Stimulated activated naive CD8-positive, alpha-beta T cell treated with anti-CD3 and anti-CD28 coated beads, Interleukin-15, Interleukin-2, amounts not matched to agents 100 U/mL and 50 U/mL, for 24 hours (primary cell): Measurements from ENCODE around the gene RMI2.
"Not testable (repeated sequence)": the region's sequence is repeated elsewhere in the genome, so short reads cannot be mapped to it uniquely, and the experiment has no call there.

Experiments used
- ATAC-seq: fragments of 150-1000 bp; cut with Tn5 transposase; one replicate; pipeline ENCODE4 v1.10.0; 2021
- DNase-seq: peaks from one replicate; pipeline ENCODE4 v3.0.0; 2021

The RMI2 gene

GRCh38 chr16:11354733-11355574 lies 9.7 kb downstream of the RMI2 start:
- peak; percentile 80 for DNase-seq
- peak; percentile 89 for ATAC-seq

- DNase-seq (no peak), ATAC-seq (peak; percentile 7)
Measured at GRCh38 chr16:11355862-11356261, 10.6 kb downstream of the RMI2 start.

DNA sequence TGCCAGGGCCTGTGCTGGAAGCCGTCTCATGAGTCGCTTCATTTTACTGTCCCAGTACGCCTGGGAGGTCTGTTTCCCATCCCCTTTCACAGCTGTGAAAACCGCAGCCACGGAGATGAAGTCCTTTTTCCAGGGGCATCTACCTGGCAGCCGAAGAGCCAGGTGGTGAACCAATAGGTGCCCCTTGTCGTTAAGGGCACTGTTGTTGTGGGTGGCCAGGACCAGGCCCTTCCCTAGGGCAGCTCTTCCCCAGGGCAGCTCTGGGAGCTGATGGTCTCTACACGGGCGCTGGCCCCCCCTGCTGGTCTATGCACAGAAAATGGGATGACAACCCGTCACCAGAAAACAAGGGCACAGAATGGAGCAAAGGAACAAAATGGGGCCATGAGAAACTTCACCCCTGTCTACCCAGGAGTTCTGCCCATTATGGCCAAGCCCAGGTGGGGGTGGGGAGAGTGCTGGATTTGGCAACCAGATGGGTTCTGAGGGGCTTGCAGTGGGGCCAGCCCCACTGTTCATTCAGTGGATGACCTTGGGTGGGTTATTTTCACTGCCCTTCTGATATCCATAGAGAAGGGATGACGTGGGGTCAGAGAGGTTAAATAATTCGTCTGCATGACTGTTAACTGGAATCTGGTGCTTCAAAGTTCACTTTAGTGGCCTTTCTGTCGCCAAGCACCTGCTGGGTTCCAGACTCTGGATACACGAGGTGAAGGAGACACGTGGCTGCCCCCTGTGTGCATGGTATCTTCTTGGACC lies 11.5 kb downstream of the RMI2 start:
- DNase-seq (peak; percentile 73), ATAC-seq (no peak)

- ATAC-seq = no peak
- DNase-seq = no peak
Measured at GRCh38 chr16:11358531-11358930, 13.3 kb downstream of the RMI2 start.

- ATAC-seq (no peak), DNase-seq (no peak)
Measured at GRCh38 chr16:11359370-11359769, 14.1 kb downstream of the RMI2 start.

GRCh38 chr16:11360641-11361373 lies 15.5 kb downstream of the RMI2 start:
- no peak for ATAC-seq
- no peak for DNase-seq

DNA sequence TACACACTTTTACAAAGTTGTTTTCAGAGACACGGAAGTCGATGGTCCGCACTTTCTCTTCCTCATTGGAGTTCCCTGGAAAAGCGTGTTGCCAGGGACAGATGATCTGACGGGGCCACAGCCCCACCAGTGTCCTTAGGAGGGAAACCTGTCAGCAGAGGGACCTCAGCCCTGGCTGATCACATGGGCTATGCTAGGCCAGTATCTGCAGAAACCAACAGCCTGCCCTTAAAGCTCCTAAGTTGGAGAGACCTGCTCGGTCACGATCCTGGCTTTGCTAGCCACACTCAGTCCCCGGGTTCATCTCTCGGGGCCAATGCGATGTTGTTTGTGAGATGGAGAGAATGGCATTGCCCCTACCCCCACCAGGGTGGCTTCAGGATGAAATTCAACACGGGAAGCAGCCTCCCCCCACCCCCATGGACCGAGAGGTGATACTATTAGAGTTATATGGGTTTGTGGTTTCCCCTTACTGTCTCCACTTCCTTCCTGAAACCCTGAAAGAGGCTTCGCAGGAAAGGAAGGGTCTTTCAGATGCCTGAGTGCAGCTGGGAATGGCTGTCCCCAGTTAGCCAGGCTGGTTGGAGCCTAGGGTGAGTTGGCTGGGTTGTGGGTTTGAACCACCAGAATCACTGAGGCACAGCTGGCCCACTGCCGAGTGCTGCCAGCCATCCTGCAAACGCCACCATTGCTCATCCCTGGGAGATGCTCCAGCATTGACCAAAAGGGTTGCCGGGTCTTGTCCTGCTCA lies 16.6 kb downstream of the RMI2 start:
- ATAC-seq (peak; percentile 6), DNase-seq (peak; percentile 43)

DNA sequence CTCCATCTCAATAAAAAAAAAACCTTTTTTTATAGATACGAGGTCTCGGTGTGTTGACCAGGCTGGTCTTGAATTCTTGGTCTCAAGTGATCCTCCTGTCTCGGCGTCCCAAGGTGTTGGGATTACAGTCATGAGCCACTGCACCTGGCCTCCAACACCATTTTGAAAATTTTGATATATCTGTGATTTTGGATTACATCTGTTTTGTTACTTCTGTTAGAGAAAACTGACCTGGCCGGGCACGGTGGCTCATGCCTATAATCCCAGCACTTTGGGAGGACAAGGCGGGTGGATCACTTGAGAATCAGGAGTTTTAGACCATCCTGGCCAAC lies 18.6 kb downstream of the RMI2 start:
- no peak for ATAC-seq
- DNase-seq = no peak

DNA sequence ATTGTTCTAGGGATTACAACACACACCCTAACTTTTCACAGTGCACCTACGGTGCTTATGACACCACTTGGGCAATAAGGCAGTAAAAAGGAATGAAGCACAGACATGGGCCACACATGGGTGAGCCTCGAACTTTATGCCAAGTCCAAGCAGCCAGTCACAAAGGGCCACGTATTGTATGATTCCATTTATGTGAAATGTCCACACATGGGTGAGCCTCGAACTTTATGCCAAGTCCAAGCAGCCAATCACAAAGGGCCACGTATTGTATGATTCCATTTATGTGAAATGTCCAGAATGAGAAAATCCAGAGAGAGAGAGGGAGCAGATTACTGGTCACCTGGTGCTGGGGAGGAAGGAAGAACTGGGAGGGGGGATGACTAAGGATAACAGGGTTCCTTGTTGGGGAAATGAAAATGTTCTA lies 22.2 kb downstream of the RMI2 start:
- ATAC-seq (no peak), DNase-seq (no peak)

DNA sequence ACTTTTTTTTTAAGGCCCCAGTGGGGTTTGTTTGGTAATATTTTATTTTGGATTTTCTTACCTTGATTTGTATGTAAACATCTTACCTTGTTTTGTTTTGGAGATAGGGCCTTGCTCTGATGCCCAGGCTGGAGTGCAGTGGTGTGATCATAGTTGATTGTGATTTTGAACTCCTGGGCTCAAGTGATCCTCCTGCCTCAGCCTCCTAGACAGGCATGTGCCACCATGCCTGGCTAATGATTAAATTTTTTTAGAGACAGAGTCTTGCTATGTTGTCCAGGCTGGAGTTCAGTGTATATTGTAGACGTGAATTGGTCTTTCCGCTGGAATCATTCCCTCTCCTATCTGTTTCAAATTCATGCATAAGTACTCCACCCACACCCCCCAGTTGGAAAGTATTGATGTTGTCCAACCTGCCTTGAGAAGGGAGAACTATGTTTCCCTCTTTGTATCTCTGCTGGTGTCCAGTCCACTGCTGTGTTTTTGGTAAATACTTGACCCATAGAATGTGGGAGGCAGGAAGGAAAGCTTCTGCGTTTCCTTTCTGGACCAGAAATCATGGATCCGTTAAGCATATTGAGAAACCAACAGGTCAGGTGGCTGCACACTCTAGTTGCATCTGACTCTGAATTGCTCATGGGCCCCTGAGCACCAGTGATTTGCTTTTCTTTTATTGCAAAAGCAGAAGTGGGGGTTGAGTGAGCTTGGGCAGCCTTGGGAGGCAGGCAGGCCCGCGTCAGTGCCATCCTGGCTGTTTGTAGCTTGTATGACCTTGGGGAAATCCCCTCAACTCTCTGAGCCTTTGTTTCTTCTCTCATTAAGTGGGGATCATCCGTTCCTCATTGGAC lies 25.0 kb downstream of the RMI2 start:
- DNase-seq (no peak), ATAC-seq (peak; percentile 55)

DNA sequence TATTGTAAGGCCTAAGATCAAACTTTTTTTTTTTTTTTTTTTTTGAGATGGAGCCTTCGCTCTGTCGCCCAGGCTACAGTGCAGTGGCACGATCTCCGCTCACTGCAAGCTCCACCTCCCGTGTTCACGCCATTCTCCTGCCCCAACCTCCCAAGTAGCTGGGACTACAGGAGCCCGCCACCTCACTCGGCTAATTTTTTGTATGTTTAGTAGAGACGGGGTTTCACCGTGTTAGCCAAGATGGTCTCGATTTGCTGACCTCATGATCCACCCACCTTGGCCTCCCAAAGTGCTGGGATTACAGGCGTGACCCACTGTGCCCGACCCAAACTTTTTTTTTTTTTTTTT lies 25.6 kb downstream of the RMI2 start:
- not testable (repeated sequence) for ATAC-seq, DNase-seq

GRCh38 chr16:11372073-11372828 lies 27.0 kb downstream of the RMI2 start:
- no peak for ATAC-seq
- DNase-seq = no peak

GRCh38 chr16:11372829-11373306 lies 27.6 kb downstream of the RMI2 start:
- ATAC-seq (no peak), DNase-seq (no peak)

- DNase-seq = no peak
- ATAC-seq = no peak
Measured at GRCh38 chr16:11374255-11374654, 29.0 kb downstream of the RMI2 start.

- DNase-seq (no peak), ATAC-seq (no peak)
Measured at GRCh38 chr16:11377154-11377553, 31.9 kb downstream of the RMI2 start.

GRCh38 chr16:11378951-11379350 lies 33.7 kb downstream of the RMI2 start:
- not testable (repeated sequence) for ATAC-seq, DNase-seq

- DNase-seq (peak; percentile 40), ATAC-seq (peak; percentile 95)
Measured at GRCh38 chr16:11379420-11379819, 34.2 kb downstream of the RMI2 start.

GRCh38 chr16:11380836-11381235 lies 35.6 kb downstream of the RMI2 start:
- DNase-seq (no peak), ATAC-seq (no peak)

- ATAC-seq = no peak
- DNase-seq = no peak
Measured at GRCh38 chr16:11383481-11384183, 38.4 kb downstream of the RMI2 start.
